Breast epithelium (tissue), 3 donors: Measurements from ENCODE around the gene AHCYL2.

Experiments
- POLR2A ChIP-seq: fragments of 450-650 bp; IDR thresholded peaks from one replicate; pipeline ENCODE4 v1.6.1; 2016; ENCODE audit warnings: antibody characterized with exemption, mild to moderate bottlenecking, moderate library complexity
- POLR2AphosphoS5 ChIP-seq, 3 donors: sonication (generic); formaldehyde crosslinking; IDR thresholded peaks; one replicate each; pipeline ENCODE4 v1.6.1; 2017; ENCODE audit warnings: antibody characterized with exemption in 3 of 3
- TF ChIP-seq, protein P1 (sequence below), 3 donors: fragments of 450-650 bp; IDR thresholded peaks; one replicate each; pipeline ENCODE4 v1.5.1; 2016 to 2017; ENCODE audit warnings: antibody characterized with exemption in 3 of 3, mild to moderate bottlenecking in 3 of 3, moderate library complexity in 3 of 3

- TF ChIP-seq, protein P1, sequence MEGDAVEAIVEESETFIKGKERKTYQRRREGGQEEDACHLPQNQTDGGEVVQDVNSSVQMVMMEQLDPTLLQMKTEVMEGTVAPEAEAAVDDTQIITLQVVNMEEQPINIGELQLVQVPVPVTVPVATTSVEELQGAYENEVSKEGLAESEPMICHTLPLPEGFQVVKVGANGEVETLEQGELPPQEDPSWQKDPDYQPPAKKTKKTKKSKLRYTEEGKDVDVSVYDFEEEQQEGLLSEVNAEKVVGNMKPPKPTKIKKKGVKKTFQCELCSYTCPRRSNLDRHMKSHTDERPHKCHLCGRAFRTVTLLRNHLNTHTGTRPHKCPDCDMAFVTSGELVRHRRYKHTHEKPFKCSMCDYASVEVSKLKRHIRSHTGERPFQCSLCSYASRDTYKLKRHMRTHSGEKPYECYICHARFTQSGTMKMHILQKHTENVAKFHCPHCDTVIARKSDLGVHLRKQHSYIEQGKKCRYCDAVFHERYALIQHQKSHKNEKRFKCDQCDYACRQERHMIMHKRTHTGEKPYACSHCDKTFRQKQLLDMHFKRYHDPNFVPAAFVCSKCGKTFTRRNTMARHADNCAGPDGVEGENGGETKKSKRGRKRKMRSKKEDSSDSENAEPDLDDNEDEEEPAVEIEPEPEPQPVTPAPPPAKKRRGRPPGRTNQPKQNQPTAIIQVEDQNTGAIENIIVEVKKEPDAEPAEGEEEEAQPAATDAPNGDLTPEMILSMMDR (IDR thresholded peaks at IDR 0.05), result no peak
- no peak for TF ChIP-seq POLR2A
- no peak for TF ChIP-seq POLR2AphosphoS5 (IDR thresholded peaks at IDR 0.05)
These were observed 240.2 kb downstream of the AHCYL2 start for GRCh38 chr7:129465080-129465479.
